NT2/D1 (cell line): ENCODE measurements around the gene CEBPG.
A peak's percentile ranks its signal among the peaks of the same experiment; 100 is the strongest.

ENCODE experiments used
- DNase-seq: peaks from one replicate; pipeline ENCODE4 v3.0.0-alpha.2; 2011; ENCODE audit warnings: low read depth, low spot score
- H3K27me3 ChIP-seq: 2 replicates; pipeline ENCODE4 v1.6.0; 2011; ENCODE audit warnings: mild to moderate bottlenecking; ENCODE audit not compliant: insufficient read length, insufficient read depth
- H3K36me3 ChIP-seq: 2 replicates; pipeline ENCODE4 v1.6.1; 2011; ENCODE audit warnings: mild to moderate bottlenecking, low read length, mixed read lengths; ENCODE audit not compliant: insufficient read depth, insufficient read length
- H3K4me1 ChIP-seq: 2 replicates; pipeline ENCODE4 v1.5.1; 2011; ENCODE audit not compliant: insufficient read depth, insufficient read length
- H3K4me3 ChIP-seq: 2 replicates; pipeline ENCODE4 v1.5.1; 2011; ENCODE audit warnings: low read depth; ENCODE audit not compliant: insufficient read length
- H3K9ac ChIP-seq: 2 replicates; pipeline ENCODE4 v1.6.0; 2011; ENCODE audit warnings: low read depth; ENCODE audit not compliant: insufficient read length
- H3K9me3 ChIP-seq: 2 replicates; pipeline ENCODE4 v1.5.1; 2011; ENCODE audit warnings: mild to moderate bottlenecking, low read length; ENCODE audit not compliant: insufficient read depth
- SUZ12 ChIP-seq: IDR thresholded peaks from 2 replicates; pipeline ENCODE4 v1.6.1; 2011; ENCODE audit not compliant: insufficient read length, insufficient read depth; ENCODE audit errors: extremely low read depth
- YY1 ChIP-seq: IDR thresholded peaks from 2 replicates; pipeline ENCODE4 v1.6.1; 2011; ENCODE audit not compliant: insufficient read length, insufficient read depth
- ZNF274 ChIP-seq: IDR thresholded peaks from 2 replicates; pipeline ENCODE4 v1.6.1; 2011; ENCODE audit warnings: mild to moderate bottlenecking, low read depth, low read length

CEBPG gene

DNA sequence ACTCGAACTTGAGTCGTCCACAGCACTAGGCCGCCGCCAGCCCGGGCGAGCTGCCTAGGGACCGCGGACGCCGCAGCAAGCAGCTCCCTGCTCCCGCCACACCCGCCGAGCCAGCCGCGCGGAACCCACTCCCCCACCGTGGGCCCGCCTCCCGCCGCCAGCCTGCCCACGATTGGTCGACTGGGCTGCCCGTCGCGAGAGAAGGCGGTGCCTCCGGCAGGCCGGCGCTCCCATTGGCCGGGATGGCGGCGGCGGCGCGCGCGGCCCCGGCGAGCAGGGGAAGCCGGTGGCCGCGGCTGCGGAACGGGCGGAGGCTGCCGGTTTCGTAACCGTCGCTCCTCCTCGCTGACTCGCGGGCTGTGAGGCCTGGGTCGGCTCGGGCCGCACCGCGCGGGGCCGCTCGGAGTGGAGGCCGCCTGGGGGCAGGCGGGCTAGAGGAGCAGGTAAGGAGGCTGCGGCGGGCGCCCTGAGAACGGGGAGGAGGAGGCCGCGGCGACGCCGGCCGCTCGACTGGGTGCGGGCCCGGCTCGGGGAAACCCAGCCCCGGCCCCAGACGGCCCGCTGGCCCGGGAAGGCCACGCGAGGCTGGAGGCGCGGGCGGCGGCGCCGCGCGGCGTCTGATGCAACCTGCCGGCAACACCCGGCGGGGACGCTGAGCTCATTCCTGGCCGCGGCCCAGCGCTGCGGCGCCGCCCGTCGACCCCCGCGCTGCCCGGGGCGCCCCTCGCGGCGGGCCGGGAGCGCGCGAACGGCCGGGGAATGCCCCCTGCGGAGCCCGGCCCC lies at the start of gene CEBPG:
CEBPG (plus strand) TSS at position 257 of the 783 bp plus-strand sequence. CDS start 5,531 bp downstream, outside the sequence.
- Histone ChIP-seq H3K36me3 (peaks cover 2% of the 10 kb centered on the region), H3K9me3 (no peaks in the 10 kb centered on the region), H3K27me3 (no peaks in the 10 kb centered on the region), H3K4me3 (peak within 1 kb of the TSS; percentile 74), H3K4me1 (no peaks in the 10 kb centered on the region), H3K9ac (peak within 1 kb of the TSS; percentile 88)
- DNase-seq = peak; percentile 56
- TF ChIP-seq ZNF274 = no peak

DNA sequence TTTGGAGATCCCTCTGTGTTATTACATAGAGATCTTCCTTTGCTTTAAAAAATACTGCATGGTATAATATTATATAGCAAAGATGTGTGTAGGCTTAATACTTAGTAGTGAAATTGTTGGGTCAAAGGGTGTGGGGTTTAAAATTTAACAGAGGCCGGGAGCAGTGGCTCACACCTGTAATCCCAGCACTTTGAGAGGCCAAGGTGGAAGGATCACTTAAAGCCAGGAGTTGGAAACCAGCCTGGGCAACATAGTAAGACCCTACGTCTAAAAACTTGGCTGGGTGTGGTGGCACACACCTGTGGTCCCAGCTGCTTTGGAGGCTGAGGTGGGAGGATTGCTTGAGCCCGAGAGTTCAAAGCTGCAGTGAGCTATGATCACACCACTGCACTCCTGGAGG lies 48.9 kb upstream of the CEBPG start:
- no peak overlapping the region for H3K9ac ChIP-seq
- H3K9me3 ChIP-seq = peaks cover 11% of the 10 kb centered on the region
- H3K36me3 ChIP-seq = no peaks in the 10 kb centered on the region
- H3K27me3 ChIP-seq = no peaks in the 10 kb centered on the region
- no peak for TF ChIP-seq SUZ12
- no peak for TF ChIP-seq ZNF274
- TF ChIP-seq YY1 = no peak
- no peak for DNase-seq
- H3K4me3 ChIP-seq = no peak overlapping the region
- no peaks in the 10 kb centered on the region for H3K4me1 ChIP-seq

- no peaks in the 10 kb centered on the region for H3K4me1 ChIP-seq
- DNase-seq = no peak
- no peaks in the 10 kb centered on the region for H3K36me3 ChIP-seq
- TF ChIP-seq YY1 (no peak), ZNF274 (no peak), SUZ12 (no peak)
- H3K4me3 ChIP-seq = no peak overlapping the region
- H3K9me3 ChIP-seq = peaks cover 11% of the 10 kb centered on the region
- H3K9ac ChIP-seq = no peak overlapping the region
- H3K27me3 ChIP-seq = no peaks in the 10 kb centered on the region
Measured at GRCh38 chr19:33325920-33326319, 47.6 kb upstream of the CEBPG start.

GRCh38 chr19:33329060-33329459 lies 44.4 kb upstream of the CEBPG start:
- no peak for DNase-seq
- Histone ChIP-seq H3K9ac (no peak overlapping the region), H3K36me3 (no peaks in the 10 kb centered on the region), H3K27me3 (no peaks in the 10 kb centered on the region), H3K4me1 (no peaks in the 10 kb centered on the region), H3K4me3 (no peak overlapping the region), H3K9me3 (no peaks in the 10 kb centered on the region)
- TF ChIP-seq YY1 (no peak), ZNF274 (no peak), SUZ12 (no peak)

- no peaks in the 10 kb centered on the region for H3K27me3 ChIP-seq
- DNase-seq = no peak
- no peaks in the 10 kb centered on the region for H3K9me3 ChIP-seq
- H3K9ac ChIP-seq = no peak overlapping the region
- H3K4me3 ChIP-seq = no peak overlapping the region
- no peaks in the 10 kb centered on the region for H3K36me3 ChIP-seq
- TF ChIP-seq YY1 = no peak
- no peak for TF ChIP-seq SUZ12
- no peak for TF ChIP-seq ZNF274
- no peaks in the 10 kb centered on the region for H3K4me1 ChIP-seq
Measured at GRCh38 chr19:33329736-33330135, 43.8 kb upstream of the CEBPG start.

DNA sequence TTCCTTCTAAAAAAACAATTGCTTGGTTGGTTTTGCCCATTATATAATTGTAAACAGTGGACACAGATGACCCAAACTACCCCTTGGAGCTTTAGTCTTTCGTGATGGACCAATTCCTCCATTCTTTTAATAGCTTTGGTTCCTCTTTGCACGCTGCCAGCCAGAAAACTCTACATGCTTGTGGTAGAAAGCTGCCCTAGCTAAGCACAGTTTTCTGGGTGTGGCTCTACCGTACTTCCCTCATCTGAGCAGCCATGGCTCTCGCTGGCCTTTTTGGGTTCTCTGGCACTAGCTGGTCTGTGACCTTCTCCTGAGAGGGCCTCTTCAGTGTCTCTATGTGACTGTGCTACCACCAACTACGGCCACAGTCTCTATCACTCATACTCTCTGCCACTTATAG lies 41.3 kb upstream of the CEBPG start:
- Histone ChIP-seq H3K36me3 (no peaks in the 10 kb centered on the region), H3K9me3 (no peaks in the 10 kb centered on the region), H3K9ac (no peak overlapping the region), H3K27me3 (no peaks in the 10 kb centered on the region), H3K4me1 (peaks cover 2% of the 10 kb centered on the region), H3K4me3 (no peak overlapping the region)
- no peak for TF ChIP-seq ZNF274
- TF ChIP-seq YY1 = no peak
- TF ChIP-seq SUZ12 = no peak
- DNase-seq = no peak

DNA sequence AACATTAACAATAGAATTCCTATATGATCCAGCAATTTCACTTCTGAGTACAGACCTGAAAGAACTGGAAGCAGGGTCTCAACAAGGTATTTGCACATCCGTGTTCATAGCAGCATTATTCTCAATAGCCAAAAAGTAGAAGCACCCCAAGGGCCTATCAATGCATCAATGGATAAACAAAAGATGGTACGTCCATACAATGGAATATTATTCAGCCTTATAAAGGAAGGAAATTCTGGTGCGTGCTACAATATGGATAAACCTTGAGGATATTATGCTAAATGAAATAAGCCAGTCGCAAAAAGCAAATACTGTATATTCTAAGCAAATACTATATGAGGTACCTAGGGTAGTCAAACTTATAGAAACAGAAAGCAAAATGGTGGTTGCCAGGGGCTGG lies 40.4 kb upstream of the CEBPG start:
- H3K4me3 ChIP-seq = no peak overlapping the region
- no peak for DNase-seq
- no peak for TF ChIP-seq ZNF274
- no peak for TF ChIP-seq SUZ12
- TF ChIP-seq YY1 = no peak
- H3K9ac ChIP-seq = no peak overlapping the region
- H3K4me1 ChIP-seq = peaks cover 2% of the 10 kb centered on the region
- no peaks in the 10 kb centered on the region for H3K27me3 ChIP-seq
- no peaks in the 10 kb centered on the region for H3K9me3 ChIP-seq
- no peaks in the 10 kb centered on the region for H3K36me3 ChIP-seq

DNA sequence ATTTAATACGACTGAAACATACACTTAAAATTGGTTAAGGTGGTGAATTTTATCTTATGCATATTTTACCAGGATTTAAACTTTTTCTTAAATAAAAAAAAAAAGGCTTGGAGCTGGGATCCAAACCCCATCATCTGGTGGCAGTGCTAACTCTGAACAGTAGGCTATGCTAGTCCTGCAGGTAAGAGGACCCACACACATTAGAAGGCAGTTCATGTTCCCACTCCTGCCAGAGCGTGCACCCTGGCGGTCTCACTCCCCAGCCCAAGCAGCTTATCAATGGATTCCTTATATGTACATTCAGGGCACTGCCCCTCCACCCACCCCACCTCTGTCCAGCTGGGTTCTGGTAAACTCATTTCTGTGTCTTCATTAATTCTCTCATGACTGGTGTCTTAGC lies 39.9 kb upstream of the CEBPG start:
- no peak overlapping the region for H3K4me3 ChIP-seq
- no peaks in the 10 kb centered on the region for H3K27me3 ChIP-seq
- no peaks in the 10 kb centered on the region for H3K9me3 ChIP-seq
- no peaks in the 10 kb centered on the region for H3K36me3 ChIP-seq
- no peak for TF ChIP-seq ZNF274
- TF ChIP-seq SUZ12 = no peak
- no peak for TF ChIP-seq YY1
- no peak for DNase-seq
- H3K4me1 ChIP-seq = peaks cover 2% of the 10 kb centered on the region
- no peak overlapping the region for H3K9ac ChIP-seq
